Activated naive CD4-positive, alpha-beta T cell (primary cell): ENCODE data around the gene OR1E2.
"Not testable (repeated sequence)": the region's sequence is repeated elsewhere in the genome, so short reads cannot be mapped to it uniquely, and the experiment has no call there.

ENCODE experiments used
- DNase-seq, 4 experiments: peaks; one replicate each; lab custom pipeline; 2025; lab: John Stamatoyannopoulos, UW

OR1E2 gene, protein sequence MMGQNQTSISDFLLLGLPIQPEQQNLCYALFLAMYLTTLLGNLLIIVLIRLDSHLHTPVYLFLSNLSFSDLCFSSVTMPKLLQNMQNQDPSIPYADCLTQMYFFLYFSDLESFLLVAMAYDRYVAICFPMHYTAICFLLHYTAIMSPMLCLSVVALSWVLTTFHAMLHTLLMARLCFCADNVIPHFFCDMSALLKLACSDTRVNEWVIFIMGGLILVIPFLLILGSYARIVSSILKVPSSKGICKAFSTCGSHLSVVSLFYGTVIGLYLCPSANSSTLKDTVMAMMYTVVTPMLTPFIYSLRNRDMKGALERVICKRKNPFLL

DNA sequence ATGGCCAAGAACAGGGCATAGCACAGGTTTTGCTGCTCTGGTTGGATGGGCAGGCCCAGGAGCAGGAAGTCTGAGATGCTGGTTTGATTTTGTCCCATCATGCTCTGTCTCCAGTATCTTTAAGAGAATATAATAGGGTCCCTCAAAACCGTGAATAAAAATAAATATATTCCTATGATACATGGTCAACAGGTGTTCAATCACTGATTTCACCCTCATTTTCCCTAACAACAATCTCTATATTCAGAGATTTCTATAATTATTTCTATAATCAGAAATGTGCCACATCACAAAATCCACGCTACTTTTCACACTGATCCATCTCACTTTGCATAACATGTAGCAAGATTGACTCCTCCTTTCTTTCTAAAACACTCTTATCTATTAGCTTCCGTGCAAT is at the start of gene OR1E2:
Gene OR1E2, minus strand, starts transcription at position 101 of the 400 bp plus-strand sequence. Its CDS starts 0 bp downstream, at position 101.
- no peak for DNase-seq

DNA sequence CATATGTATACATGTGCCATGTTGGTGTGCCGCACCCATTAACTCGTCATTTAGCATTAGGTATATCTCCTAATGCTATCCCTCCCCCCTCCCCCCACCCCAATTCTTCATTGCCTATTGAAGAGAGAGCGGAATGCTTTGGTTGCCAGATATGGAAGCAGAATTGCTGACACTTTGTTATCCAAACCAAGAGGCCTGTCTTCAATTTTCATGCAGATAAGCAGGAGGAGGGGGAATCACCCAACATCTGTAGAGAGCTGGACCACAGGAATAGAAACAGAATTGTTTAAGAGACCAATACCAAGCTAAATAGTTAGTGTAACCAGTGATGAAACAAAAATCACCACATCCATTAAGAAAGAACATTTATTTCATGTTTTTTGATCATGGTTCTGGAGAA is 49.2 kb upstream of the OR1E2 start:
- DNase-seq = no peak

DNA sequence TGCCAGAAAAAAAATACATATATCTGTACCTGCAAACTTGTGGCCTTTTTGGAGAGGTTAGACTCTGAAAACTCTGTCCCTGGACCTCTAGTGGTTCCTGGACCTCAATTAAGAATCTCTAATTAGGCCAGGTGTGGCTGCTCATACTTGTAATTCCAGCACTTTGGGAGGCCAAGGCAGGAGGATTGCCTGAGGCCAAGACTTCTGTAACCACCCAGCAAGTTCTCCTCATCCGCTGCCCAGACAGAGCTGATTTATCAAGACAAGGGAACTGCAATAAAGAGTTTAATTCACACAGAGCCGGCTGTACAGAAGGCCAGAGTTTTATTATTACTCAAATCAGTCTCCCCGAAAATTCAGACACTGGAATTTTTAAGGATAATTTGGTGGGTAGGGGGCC is 46.3 kb upstream of the OR1E2 start:
- no peak for DNase-seq

DNA sequence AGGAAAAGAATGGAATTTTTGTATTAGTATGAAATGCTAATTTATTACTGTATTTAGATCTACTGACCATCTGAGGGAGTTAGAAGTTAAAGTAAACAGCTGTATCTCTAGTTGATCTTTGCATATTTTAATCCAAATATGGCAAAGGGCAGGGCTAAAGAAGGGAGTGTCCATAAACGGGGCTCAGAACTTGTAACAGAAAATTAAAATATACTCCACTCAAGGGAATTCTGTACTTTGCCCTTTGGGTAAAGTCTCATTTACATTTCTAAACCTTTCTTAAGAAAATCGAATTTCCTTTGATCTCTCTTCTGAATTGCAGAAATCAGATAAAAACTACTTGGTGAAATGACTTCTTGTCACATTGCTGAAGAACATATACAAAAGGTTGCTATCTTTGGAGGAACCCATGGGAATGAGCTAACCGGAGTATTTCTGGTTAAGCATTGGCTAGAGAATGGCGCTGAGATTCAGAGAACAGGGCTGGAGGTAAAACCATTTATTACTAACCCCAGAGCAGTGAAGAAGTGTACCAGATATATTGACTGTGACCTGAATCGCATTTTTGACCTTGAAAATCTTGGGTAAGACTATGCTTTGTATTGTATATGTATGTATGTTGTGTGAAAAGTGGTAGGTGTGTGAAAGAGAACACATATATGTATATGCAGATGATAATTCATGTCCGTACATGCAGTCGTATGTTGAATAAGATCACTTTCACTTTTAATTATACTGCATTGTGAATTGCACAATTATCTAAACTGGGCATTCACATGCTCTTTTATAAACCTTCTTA is 42.4 kb upstream of the OR1E2 start, which contains the start of gene ASPA:
Gene ASPA, plus strand, starts transcription at position 186 of the 799 bp plus-strand sequence. Its CDS starts 163 bp downstream, at position 349.
- no peak for DNase-seq

DNA sequence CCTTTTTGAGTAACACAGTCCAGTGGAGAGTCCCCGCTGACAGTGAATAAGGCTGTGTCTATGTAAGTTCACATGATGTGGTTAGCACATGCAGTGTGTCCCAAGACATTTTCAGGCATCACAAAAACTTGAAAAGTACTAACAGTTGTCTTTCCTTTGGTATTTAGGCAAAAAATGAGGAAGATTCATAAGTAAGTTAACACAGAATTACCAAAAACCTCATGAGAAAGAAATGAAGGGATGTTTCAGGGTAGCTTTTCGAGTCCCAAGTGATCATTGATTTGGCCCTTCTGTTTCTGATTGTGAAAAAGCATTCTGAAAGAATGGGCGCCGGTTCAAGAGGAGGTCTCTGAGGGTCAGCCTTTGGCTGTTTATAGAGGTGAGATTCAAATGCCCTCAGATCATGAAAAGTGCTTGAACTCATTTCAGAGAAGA is 41.6 kb upstream of the OR1E2 start:
- no peak for DNase-seq

DNA sequence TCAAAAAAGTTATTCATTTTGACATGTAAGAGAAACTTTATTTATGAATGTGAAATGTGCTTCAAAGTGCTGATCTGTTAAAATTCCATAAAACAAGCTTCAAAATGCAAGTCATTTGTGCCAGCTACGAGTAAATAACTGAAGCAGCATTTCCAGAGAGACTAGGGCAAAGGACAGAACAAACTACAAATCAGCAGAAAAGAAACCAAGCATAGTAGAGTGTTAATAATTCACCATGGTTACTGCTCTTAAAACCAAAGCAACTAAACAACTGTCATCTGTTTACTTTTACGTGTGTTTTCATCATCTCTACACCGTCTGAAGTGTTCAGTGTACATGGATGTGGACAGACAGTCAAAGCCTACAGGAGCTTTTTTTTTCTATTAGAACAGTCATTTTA is 40.6 kb upstream of the OR1E2 start:
- DNase-seq = no peak

DNA sequence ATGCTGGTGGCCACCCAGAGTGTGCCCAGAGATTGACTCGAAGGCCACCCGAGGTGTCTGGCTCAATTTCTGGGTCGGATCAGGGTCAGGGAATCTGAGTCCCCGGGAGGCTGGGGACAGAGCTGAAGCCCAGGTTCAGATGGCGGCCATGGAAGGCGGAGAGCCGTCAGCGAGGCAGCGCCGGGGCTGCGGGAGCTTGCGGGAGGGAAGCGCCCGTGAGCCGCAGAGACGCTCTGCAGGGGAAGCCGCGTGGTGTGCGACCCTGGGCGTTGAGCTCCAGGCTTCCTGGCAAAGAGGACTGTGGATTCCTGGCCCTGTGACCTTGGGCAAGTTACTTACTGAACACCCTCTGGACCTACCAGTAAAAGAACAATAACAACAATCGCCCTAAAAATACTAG is 38.5 kb upstream of the OR1E2 start:
- no peak for DNase-seq

DNA sequence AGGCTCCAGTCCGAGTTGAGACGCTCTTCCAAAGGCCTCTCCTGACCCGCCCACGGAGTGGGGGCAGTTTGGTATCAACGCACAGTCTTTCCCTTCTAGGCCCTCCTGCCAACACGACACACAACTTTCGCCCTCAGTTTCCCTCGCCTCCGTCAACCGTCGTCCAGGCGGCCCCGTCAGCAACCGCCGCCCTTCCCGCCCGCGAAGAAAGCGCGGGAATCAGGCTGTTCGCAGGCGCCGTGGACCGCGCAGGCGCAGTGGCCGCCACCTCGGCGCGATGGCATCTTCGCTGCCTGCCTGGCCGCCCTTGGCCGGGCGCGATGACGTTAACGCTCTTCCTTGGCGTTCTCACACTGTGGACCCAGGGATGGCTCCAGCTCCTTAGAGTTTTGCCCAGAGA is 38.0 kb upstream of the OR1E2 start, which contains the start of gene SPATA22:
Gene SPATA22, minus strand, starts transcription at position 221 of the 400 bp plus-strand sequence. CDS start 2,494 bp downstream, outside the sequence.
- no peak for DNase-seq

DNA sequence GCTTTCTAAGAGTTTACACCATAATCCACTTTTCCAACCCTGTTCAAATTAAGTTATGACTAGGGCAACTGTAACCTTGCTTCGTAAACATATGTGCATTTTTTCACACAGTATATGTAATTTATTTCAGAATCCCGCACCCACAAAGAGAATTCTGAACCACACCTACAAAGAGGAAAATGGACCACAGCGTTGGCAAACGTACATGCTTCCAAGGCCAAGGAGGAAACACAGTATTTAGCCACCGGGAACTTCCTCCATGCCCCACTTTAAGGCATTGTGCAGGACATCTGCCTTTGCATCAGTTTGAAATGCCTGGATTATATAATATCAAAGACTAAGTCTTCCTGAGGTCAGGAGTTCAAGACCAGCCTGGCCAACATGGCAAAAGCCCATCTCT is 35.9 kb upstream of the OR1E2 start:
- DNase-seq = no peak

DNA sequence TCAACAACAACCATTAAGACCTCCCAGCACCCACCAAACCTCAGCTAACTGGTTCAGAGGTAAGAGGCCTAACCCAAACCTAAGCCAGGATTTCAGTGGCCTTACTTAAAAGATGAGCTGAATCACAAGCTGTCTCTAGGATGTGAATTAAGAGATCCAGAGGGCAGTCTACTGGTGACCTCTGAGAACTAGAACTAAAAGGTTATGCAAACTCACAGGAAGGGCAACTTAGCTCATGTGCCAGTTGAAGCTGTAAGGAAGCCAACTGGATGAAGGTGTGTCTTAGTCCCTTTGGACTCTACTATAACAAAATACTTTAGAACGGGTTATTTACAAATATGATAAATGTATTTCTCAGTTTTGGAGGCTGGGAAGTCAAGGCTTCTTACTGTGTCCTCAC is 32.7 kb upstream of the OR1E2 start:
- not testable (repeated sequence) for DNase-seq

DNA sequence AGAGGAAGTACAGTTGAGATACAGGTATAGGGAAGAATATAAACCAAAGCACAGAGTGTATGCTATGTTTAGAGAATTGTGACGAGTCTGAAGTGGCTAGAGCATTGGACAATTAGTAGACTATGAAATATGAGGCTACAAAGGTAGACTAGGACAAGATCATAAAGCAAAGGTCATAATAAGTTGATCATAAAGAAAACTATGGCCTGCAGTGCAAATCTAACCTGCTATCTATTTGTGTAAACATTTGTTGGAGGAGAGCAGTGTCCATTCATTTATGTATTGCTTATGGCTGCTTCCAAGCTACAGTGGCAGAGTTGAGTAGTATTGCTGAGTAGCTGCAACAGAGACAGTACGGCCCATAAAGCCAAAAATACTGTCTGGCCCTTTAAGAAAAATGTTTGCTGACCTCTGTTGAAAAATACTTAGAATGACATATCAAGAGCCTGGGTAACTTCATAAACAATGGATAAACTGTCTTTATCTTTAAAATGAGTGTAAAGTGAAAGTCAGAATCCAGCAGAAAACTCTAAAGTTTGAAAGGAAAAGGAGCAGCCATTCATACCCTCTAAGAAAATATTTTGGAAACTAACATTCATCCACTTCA is 14.5 kb upstream of the OR1E2 start:
- no peak for DNase-seq

DNA sequence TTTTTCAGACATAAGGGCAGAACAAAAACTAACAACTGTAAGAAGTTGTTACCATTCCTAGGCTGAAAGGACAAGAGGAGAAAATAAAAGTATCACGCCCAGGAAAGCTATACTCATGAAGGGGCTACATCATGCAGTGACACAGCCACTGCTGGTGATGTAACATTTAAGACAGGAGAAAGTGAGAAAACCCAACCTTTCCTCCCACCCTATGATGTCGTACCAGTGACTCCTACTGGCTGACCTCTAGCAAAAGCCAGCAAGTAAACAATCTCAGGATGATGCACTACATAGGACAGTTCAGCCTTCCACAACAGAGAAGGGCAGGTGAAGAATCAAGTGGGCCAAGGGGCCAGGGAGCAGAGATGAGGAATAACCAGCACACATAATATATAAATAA is 14.0 kb upstream of the OR1E2 start:
- no peak for DNase-seq

DNA sequence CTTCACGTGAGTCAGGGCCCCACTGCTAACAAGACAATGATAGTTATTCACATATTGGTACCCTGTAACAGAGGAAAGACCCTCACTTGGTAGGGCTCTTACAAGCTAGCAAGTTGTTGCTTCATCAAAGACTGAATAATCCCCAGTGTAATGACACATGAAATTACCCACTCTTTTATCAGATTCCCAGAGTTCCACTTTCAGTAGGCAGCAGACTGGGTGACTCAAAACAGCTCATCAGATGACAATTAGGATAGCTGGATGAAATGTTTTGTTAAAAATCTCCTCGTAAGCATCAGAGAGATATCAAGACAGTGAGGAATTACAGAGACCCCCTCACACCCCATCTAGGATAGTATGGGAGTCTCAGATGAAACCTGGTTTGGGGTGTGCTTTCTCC is 6.8 kb upstream of the OR1E2 start:
- no peak for DNase-seq

DNA sequence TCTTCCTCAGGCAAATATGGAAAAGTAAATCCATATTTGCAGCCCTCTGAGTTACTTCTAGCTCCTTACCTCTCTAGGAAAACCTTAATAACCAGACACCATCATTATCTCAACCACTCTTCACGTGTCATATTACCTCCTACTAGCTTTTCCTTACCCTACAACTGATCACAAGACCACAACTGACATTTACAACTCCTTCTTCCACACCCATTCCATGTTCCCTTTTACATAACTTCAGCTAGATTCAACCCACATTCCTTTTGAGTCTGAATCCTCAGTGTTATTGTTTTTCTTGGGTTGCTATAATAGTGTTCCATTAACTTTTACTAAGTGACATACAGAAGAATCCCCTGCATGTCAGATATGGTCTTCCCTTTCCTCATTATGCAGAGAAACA is 4.7 kb upstream of the OR1E2 start:
- no peak for DNase-seq

DNA sequence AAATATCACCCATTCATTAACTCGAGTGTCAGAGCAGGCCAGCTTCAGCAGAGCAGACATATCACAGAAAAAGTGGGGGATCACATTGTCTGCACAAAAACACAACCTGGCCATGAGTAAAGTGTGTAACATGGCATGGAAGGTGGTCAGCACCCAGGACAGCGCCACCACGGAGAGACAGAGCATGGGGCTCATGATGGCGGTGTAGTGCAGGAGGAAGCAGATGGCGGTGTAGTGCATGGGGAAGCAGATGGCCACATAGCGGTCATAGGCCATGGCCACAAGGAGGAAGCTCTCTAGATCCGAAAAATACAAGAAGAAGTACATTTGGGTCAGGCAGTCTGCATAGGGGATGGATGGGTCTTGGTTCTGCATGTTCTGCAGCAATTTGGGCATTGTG is 426 bp downstream of the OR1E2 start:
- not testable (repeated sequence) for DNase-seq

DNA sequence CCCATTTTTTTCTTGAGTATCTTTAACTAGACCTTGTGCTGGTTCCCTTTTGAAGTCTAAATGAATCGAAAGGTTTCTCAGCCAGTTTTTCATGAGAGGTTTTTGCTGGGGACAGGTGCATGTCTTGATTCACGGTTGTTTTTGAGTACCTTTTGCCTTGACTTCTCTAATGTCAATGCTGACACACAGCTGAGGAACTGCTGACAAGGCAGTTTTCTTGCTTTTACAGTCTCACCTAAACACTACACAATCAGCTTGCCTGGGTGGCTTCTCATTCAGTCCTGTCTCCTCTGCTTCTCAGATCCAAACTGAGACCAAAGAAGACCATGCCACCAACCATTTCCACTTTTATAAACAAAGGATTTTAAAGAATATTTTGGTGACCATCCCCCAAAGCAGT is 15.4 kb downstream of the OR1E2 start:
- no peak for DNase-seq

DNA sequence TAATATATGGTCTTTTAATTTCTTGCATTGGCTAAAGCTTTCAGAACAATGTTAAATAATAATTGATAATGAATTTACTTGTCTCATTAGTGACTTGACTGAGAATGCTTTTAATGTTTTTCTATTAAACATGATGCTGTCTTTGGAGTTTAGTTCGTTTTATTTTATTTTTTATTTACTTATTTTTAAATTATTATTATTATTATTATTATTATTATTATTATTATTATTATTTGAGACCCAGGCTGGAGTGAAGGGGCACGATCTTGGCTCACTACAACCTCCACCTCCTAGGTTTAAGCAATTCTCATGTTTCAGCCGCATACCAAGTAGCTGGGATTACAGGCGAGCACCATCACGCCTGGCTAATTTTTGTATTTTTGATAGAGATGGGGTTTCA is 18.0 kb downstream of the OR1E2 start:
- DNase-seq = no peak

DNA sequence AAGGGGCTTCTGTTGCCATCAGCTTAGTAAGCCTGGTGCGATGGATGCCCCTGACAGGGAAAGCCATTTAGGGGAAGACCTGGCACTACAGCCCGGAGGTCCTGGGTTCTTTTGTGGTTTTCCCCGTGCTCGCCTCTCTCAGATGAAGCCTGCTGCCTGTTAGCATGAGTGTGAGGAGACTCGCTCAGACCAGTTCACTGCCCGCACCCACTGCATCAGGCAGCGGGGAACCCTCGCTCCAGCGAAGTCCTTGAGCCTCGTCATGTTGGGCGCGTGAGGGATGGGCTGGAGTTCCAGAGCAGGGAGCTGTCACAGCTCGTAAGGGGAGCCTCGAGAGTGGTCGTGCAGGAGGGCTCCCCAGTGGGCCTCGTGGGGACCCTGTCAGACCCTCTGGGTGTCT is 21.4 kb downstream of the OR1E2 start:
- DNase-seq = not testable (repeated sequence)

DNA sequence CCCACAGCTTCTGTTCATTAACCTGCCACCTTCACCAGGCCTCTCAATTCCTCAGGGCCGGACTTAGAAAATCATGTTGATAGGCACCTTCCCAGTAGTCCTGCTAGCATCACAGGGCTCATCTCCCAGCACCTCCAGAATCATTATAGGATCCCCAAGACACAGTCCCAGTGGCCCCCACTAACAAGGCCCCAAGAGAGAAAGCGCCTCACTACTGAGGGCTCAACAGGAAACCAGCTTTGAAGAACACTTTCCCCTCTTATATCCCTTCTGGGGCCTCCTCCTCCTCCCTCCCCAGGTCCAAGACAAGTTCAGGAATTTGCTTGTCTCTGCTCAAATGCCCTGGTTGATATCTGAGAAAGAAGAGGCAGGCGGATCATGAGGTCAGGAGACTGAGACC is 22.6 kb downstream of the OR1E2 start, which contains the start of gene OR3A3:
Gene OR3A3, plus strand, starts transcription at position 301 of the 400 bp plus-strand sequence.
- no peak for DNase-seq

DNA sequence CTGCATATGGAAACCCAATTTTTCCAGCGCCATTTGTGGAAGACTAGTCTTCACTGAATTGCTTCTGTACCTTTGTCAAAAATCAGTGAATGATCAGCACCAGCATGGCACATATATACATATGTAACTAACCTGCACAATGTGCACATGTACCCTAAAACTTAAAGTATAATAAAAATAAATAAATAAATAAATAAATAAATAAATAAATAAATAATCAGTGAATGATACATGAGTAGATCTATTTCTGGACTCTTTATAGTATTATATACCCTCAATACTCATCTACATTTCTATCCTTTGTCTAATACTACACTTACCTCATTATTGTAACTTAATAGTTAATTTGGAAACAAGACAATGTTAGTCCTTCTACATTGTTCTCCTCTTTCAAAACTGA is 29.8 kb downstream of the OR1E2 start:
- not testable (repeated sequence) for DNase-seq

DNA sequence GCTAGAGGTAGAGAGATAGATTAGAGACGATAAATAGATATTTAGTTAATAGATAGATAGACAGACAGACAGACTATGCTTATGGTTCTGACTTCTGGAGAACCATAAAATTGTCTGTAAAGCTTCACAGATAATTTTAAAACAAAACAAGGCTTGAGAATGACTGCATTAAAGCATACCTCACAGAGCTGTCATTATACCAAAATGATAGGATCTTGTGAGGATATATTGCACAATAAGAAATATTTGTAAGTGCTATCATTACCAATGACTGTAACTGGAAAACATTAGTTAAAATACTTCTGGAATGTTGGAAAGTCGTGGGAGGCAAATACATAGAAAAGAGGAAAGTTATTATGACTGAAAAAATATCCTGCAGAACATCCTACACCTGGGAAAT is 31.9 kb downstream of the OR1E2 start:
- DNase-seq = no peak

DNA sequence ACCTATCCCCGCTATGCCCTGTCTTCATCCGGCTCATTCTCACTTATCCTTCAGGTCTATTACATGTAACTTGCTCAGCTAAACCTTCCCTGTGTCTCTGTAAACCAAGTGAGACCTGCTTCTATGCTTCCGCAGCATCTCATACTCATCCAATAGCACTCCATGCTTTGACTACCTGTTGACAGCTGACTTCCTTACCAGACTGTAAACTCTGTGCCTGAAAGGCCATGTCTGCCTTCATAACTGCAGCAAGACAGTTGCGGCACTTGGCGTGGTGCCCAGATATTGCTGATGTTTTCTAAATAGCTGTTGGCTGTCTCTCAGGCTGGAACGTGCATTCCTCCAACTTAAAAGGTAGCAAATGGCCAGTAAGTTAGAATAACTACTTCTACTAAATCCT is 33.6 kb downstream of the OR1E2 start:
- no peak for DNase-seq

DNA sequence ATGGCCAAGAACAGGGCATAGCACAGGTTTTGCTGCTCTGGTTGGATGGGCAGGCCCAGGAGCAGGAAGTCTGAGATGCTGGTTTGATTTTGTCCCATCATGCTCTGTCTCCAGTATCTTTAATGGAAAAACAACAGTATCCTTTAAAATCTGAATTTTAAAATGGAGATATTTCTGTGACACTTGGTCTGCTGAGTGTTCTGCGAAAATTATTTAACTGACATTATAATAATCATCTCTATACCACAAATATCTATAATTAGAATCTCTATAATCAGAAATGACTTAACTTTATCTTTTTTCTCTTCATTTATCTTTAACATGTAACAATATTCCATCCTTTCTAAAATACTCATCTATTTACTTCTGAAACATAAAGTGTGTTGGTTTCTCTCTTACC is 35.3 kb downstream of the OR1E2 start, which contains the start of gene OR1E1:
Gene OR1E1, minus strand, starts transcription at position 101 of the 400 bp plus-strand sequence. Its CDS starts 0 bp downstream, at position 101.
- no peak for DNase-seq
